Measurements from ENCODE around the gene EIF2B2. TPM values are rescaled to one million over a fixed set of nuclear protein-coding genes. Genes with fewer than 3 reads are reported as not detected.
"Not testable (repeated sequence)": the region's sequence is repeated elsewhere in the genome, so short reads cannot be mapped to it uniquely, and the experiment has no call there.

Gene EIF2B2
- polyA plus RNA-seq, 1 donor: 63.3 TPM

DNA sequence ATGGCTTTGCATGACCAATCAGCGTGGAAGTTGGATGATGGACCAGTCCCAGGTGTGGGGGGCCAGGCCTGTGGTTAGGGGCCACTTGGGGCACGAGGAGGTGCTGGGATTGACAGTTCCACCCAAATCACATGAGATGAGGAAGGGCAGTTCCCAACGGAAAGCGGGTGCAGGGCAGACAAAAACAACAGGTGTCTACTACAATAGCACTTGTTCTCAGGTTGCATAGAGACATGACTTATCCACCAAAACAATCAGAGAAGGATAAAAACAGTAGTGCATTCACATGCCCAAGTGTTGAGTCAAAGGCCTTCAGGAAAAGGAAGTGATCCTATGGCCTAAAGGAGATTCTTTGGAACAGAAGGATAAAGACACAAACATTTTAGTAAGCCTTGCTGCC lies 14.6 kb upstream of the EIF2B2 start:
- no peak for DNase-seq

DNA sequence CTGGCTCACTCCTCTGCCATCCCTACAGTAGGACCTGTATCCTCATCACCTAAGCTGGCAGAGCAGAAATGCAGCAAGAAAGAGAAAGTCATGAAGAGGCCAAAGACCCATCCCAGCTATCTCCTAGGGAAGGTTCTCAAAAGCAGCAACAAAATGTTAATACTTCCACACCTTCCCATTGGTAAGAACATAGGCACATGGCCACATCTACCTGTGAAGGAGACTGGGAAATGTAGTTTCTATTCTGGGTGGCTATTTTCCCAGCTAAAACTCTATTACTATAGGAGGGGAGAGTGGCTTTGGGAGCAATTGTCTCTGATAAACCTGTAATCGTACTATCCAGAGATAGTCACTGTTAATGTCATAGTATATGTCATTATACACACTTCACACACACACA lies 13.7 kb upstream of the EIF2B2 start:
- no peak for DNase-seq

DNA sequence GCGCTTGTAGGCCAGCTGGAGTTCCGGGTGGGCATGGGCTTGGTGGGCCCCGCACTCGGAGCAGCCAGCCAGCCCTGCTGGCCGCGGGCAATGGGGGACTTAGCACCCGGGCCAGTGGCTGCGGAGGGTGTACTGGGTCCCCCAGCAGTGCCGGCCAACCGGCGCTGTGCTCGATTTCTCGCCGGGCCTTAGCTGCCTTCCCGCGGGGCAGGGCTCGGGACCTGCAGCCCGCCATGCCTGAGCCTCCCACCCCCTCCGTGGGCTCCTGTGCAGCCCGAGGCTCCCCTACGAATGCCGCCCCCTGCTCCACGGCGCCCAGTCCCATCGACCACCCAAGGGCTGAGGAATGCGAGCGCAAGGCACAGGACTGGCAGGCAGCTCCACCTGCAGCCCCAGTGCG lies 8.5 kb upstream of the EIF2B2 start:
- not testable (repeated sequence) for DNase-seq

DNA sequence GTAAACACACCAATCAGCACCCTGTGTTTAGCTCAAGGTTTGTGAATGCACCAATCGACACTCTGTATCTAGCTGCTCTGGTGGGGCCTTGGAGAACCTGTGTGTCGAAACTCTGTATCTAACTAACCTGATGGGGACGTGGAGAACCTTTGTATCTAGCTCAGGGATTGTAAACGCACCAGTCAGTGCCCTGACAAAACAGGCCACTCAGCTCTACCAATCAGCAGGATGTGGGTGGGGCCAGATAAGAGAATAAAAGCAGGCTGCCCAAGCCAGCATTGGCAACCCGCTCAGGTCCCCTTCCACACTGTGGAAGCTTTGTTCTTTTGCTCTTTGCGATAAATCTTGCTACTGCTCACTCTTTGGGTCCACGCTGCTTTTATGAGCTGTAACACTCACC lies 6.9 kb upstream of the EIF2B2 start:
- not testable (repeated sequence) for DNase-seq

DNA sequence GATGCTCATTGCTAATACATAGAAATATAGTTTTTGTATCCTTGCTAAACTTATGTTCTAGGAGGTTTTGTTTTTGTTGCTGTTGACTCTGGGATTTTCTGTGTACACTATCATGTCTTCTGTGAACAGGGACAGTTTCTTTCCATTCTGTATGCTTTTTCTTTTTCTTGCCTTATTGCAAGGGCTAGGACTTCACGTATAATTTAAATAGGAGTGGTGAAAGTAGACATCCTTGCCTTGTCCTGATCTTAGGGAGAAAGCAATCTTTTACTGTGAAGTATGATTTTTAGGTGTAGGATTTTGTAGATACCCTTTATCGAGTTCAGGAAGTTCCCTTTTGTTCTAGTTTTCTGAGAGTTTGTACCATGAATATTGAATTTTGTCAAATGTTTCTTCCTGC lies 1.5 kb upstream of the EIF2B2 start:
- DNase-seq: no peak

DNA sequence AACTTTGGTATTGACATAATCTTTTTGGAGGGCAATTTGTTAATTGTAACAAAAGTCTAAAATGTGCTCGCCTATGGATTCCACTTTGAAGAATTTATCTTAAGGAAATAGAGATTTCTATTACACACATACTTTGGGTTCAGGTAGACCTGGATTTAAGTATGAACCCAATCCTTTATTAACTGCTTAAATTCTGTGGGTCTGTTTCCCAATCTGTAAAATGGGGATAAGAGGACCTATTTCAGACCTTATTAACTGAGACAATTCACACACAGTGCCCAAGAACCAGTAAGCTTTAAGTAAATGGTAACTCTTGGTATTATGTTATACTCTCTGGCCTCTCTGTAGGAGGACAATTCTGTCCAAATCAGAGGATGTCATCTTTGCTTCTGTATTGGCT lies 822 bp upstream of the EIF2B2 start:
- no peak for DNase-seq

DNA sequence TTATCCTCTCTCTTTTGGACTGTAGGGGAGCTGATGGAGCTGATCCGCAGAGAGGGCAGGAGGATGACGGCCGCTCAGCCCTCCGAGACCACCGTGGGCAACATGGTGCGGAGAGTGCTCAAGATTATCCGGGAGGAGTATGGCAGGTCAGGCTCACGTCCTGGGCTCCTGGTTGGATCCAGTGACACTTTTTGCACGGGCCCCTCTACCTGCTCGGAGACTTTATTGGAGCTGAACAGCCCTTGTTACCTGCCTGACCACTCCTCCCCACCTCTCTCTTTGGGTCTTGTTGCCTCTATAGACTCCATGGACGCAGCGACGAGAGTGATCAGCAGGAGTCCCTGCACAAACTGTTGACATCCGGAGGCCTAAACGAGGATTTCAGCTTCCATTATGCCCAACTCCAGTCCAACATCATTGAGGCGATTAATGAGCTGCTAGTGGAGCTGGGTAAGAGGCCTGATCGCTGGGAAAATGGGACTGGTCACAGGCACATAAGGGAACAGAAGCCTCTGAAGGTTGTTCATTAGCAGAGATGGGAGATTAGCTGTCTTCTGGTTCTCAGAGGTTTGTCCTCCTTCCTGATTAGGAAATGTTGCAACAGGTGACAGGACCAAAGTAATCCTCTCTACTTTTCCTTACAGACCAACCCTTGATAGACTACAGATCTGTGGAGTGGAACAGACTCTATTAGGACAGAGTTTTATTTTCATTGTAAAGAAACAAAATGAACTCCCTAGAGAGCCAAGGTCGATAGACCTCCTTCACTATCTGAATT lies 718 bp downstream of the EIF2B2 start:
- no peak for DNase-seq

DNA sequence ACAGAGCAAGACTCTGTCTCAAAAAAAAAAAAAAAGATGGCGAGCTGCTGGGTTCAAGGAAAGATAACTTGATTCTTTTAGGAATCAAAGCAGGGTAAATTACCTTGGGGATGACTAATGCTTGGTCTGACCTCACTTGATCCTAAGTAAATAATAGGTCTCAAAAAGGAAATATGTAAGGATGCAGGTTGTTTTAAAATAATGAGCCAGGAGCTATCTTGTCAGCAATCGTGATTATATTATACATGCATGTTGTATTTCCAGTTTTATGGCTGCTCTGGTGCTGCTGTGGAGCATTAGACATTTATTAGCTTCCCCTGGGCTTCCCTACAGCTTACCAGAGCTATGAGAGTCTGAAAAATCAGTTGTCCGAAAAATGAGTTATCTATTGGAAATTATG lies 2.6 kb downstream of the EIF2B2 start:
- no peak for DNase-seq

DNA sequence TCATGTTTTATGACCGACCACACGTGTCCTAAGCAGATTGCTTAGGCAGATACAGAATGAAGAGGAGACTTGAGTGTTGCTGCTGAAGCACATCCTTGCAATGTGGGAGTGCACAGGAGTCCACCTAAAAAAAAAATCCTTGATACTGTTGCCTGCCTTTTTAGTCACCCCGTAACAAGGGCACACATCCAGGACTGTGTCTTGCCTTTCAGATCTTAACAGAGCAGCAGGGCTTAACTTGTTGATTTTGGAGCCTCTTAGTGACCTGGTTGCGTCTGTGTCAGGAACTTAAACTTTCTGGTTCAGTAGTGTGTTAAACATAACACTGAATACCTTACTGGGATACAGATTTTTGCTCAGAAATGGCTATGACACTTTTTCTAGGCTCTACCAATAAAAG lies 6.5 kb downstream of the EIF2B2 start:
- DNase-seq: no peak

DNA sequence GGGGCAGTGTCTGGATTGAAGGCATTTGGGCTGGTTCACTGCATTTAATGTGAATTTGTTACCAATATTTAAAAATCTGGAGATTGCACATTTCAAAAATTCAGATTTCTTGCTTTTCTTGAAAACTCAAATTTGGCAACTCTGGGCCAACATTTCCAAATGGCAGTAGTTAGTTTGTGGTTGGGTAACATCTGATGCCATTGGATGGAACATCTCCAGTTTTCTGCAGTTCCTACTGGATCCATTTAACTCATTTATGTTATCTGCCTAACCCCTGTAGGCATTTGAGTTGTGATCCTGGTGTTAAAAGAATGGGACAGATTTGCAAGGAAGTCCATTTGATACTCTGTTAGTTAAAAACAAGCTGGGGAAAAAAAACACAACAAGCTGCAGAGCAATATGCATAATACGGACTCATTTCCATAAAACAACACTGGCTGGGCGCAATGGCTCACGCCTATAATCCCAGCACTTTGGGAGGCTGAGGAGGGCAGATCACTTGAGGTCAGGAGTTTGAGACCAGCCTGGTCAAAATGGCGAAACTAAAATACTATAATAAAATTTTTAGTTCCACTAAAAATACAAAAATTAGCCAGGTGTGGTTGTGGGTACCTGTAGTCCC lies 7.9 kb downstream of the EIF2B2 start:
- no peak for DNase-seq

DNA sequence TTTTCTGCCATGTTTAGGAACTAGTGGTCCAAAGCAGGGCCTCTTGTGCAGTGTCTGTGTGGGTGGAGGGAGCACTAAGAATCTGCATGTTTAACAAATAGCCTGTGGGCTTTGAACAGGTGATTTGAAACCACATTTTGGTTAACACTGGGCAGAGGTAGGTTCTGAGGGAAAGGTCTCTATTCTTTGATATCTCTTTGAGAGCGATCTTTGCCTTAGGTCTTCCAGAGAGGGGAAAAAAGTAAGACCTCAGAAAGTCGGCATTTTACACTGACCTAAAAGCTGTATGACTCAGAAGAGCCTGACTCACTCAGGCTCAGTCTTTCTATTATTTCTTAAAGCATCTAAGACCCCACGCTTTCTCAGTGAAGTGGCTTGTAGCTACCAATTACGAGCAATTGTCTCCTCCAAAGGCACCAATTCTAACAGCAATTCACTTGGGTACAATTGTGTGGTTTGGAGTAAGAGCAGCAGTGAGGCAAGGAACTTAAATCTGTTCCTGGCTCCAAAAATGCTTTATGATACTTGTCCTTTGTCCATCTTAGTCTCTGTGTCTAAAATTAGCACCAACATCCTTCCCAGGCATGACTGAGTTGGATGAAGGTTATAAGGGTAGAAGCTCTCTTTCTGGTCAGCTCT lies 8.8 kb downstream of the EIF2B2 start:
- DNase-seq: no peak

DNA sequence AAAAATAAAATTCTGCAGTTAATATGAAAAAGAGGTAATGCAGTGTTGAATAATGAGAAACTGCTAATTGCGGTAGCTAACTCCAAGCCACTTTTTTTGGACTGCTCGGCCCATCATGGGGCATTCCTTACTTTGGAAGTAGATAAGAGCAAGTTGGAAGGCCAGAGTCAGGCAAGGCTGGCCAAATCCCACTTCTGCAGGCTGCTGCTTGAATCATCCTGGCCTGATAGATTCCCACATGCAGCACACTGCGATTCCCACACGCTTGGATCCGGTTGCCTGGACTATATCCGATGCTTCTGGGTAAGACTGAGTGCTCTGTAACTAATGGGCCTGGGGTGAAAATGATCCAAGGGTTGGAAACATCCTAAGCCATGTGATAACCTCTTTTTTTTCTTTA lies 10.6 kb downstream of the EIF2B2 start:
- no peak for DNase-seq

DNA sequence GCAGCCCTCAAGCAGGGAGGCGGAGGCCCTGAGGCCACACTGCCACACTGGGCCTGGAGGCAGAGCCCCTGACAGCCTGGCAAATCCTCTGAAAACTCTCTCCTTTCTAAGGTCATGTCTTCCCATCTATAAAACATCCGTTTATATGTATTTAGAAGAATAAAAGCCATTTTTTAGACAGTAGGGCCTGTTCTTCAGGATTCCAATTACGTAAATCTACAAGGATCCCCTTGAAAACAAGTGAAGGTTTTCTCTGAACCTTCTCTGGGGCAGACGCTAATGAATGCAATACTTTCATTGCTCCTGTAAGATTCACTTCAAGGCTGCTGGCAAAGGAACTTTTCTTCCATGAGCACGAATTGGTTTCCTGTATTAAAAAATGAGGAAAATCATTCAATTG lies 12.8 kb downstream of the EIF2B2 start:
- no peak for DNase-seq

DNA sequence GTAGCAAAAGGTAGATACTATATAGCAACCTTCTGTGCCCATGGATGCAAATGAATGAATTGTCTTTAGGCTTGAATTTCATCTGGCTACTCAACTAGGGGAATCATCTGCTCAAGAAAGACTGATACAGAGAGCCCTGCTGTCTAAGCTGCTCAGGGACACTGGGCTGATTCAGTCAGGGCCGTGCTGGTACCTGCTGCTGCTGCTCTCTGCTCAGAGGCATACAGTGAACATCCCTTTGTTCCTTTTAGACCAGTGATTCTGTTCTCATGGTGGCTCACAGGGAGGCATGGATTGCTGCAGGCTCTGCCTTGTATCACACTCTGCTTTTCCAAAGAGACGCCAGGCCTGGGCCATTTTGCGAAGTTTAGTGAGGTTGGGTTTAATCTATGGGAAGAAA lies 14.1 kb downstream of the EIF2B2 start:
- DNase-seq: no peak

DNA sequence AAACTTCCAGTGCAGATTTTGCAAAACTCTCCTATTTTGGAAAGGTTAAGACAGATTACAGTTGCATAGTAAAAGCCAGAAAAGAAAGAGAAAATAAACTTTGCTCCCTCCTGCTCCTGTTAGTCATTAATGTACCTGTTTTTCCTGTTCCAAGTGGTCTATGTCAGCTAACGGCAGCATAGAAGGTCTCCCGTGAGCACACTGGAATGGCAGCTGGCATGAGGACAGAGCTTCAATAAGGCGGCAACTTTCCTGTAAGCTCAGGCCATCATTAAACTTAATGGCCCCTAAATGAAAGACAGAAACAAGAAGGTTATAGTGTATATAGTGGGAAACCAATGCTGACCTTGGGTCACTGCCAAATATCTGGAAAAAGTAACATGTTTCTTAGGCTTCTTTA lies 16.0 kb downstream of the EIF2B2 start:
- DNase-seq: peak; percentile 48

DNA sequence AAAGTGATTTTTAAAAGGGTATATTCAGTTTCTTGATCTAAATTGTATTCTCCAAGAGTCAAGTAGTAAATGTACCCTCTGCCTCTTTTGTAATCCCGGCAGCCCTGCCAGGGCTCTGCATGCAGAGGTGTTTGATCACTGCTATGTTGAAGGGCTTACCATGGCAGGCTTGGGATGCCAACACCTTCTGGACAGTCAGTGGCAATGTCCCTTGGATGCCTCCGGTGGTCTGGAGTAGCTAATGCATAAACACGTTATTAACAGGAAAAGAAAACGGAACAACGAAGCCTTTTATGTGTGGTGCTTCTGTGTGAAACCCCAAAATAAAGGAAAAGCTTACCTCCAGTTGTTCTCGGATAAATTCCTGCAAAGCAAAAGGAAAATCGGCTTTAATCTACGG lies 19.9 kb downstream of the EIF2B2 start:
- no peak for DNase-seq

DNA sequence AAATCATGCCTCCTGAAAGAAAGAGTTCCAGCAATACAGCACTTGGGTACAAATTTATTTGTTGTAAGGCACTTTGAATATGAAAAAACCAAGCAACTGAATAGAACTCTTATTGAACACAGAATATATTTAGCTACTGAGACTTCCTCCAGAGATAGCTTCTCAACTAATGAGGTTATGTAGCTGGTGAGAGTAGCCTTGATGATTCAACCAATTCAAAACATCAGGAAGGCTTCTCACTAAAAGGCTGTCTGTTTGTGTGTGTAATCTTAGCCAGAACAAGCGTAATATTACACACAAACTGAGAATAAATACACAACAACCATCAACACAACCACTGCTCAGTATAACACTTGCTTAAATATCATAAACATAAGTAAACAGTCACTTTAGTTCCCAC lies 20.4 kb downstream of the EIF2B2 start:
- no peak for DNase-seq

DNA sequence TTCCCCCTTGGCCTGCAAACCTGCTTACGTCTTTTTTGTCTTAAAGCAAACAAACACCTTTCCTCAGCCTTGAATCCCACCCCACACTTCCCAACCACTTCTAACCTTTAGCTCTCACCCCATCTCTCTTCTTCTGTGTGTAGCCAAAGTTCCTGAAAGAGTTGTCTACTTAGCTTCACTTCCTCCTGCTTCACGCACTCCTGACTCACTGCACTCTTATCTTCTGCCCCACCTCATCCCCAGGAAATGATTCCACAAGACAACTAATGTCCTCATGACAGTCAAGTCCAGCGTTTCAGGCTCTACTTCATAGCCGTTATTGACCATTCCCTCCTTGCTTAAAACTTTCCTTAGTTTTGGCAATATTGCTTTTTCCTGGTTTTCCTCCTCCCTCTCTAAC lies 22.4 kb downstream of the EIF2B2 start:
- DNase-seq: no peak

DNA sequence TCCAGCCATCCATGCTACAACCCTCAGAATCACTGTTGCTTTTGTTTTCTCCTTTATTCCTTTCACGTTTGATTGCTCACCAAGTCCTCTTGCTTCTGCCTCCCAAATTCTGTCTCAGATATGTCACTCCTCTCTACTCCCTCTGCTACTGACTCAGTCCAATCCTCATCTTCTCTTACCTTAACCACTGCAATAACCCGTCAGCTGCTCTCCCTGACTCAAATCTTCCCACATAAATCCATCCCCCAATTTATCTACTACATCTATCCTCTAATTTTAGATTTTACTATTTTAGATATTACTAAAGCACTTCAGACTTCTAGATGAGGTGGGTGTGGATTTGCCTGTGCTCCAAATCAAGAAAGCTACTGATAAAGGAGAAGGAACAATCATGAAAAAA lies 23.2 kb downstream of the EIF2B2 start:
- no peak for DNase-seq

DNA sequence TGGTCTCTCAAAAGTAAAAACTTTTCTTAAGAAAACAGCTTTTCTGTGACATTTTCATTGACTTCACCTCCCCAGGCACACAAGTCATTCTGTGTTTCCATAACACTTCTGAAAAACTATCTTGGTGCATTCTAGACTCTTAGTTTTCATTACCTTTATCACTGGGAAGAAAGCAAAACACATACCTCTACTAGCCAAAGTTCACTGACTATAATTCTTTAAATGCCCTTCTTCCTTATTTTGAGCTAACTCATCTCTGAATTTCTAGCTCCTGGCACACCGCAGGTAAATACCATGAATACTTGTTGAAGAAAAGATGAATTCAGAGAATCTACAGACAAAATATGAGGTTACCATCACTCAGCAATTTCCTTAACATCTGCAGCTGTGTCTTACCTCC lies 27.4 kb downstream of the EIF2B2 start:
- DNase-seq: no peak

DNA sequence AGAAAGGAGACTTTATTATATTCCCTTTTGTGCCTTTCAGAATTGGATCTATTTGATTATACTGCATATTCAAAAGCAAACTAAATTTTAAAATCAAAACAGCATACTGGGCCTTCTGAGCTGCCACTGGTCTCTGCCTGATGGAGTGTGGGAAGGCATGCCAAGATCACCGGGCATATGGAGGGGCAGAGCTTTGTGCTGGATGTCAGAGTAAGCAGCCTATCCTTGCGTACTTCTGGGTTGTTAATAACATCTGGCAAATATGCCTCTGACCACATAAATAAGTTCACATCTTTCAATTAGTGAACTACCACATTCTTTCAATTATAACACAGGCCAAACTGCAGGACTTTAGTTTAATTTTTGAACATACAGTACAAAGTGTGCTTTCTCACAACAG lies 30.2 kb downstream of the EIF2B2 start:
- no peak for DNase-seq

DNA sequence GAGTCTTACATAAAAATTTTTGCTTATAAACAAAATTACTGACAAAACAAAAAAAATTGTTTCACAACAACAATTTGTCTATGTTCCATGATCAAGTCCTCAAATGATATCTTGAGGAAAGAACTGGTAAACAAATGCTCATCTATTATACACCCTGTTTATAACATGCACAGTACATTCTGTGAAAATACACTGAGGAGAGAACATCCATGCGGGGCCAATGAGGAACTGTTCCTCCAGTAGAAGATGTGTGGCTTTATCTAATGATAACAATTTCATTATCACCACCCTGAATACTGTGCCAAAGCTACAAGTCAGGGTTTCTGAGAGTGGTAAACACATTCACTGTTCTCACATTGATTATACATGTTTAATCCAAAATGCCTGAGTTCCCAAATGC lies 37.8 kb downstream of the EIF2B2 start:
- DNase-seq: no peak

DNA sequence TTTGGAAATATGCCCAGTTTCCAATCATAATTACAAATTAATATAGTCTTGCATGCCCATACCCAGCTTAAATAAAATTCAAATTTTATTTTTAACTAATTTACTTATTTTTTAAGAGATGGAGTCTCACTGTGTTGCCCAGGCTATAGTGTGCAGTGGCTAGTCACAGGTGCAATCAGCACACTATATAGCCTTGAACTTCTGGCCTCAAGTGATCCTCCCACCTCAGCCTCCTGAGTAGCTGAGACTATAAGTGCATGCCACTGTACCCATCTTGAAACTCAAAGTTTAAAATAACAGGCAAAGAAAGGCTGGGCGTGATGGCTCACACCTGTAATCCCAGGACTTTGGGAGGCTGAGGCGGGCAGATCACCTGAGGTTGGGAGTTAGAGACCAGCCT lies 38.2 kb downstream of the EIF2B2 start:
- DNase-seq: no peak

DNA sequence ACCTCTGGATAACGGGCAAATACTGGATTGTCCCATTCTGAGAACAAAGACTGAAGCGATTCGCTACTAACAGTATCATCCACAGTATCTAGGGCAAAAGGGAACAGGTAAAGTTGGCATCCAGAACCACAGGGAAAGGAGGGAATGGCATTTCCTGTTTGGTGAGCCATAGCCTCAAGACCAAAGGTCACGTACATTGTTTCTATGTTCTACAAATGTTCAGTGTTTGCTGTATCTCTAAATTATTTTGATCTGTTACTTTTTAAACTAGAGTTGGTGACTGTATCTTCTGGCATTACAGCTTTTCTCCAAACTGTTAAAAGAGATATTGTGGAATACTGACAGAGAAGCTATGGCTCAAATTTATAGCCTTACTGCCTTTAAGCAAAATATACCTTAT lies 38.9 kb downstream of the EIF2B2 start:
- no peak for DNase-seq

Data from left kidney (tissue), 2 donors.